CD4-positive, alpha-beta memory T cell (primary cell): ENCODE results near the gene RECQL5. TPM values are rescaled to one million over a fixed set of nuclear protein-coding genes. Genes with fewer than 3 reads are reported as not detected.
A peak's percentile ranks its signal among the peaks of the same experiment; 100 is the strongest.

ENCODE experiments used
- CTCF ChIA-PET: fragments of 350-600 bp; sonication (Branson Sonifier 250); formaldehyde crosslinking; loops from one replicate; lab custom pipeline; 2021; ENCODE audit warnings: inconsistent platforms; ENCODE audit not compliant: partially characterized antibody; lab: Charles Lee
- POLR2A ChIA-PET: fragments of 350-600 bp; sonication (Branson Sonifier 250); formaldehyde crosslinking; loops from one replicate; lab custom pipeline; 2021; ENCODE audit not compliant: partially characterized antibody; lab: Charles Lee
- DNase-seq, 5 donors: peaks; one replicate each; pipeline versions ENCODE4 v3.0.0 to v3.0.0-alpha.2; 2020 to 2022; ENCODE audit warnings: mixed read lengths in 1 of 5
- H3K27ac ChIP-seq: one replicate; pipeline ENCODE4 v1.7.0; 2013; ENCODE audit warnings: low read depth, low read length
- H3K27me3 ChIP-seq: 2 replicates; pipeline ENCODE4 v1.7.0; 2013; ENCODE audit warnings: mild to moderate bottlenecking, low read length, moderate library complexity; ENCODE audit not compliant: insufficient read depth
- H3K36me3 ChIP-seq: 2 replicates; pipeline ENCODE4 v1.7.0; 2013; ENCODE audit warnings: mild to moderate bottlenecking, low read length, moderate library complexity; ENCODE audit not compliant: insufficient read depth
- H3K4me1 ChIP-seq: 2 replicates; pipeline ENCODE4 v1.7.0; 2013; ENCODE audit warnings: mild to moderate bottlenecking, low read length, moderate library complexity; ENCODE audit not compliant: insufficient read depth
- H3K4me3 ChIP-seq, 2 donors: one replicate each; pipeline ENCODE4 v1.7.0; 2013; ENCODE audit warnings: low read length in 2 of 2, mild to moderate bottlenecking in 1 of 2
- H3K9me3 ChIP-seq, 2 donors: one replicate each; pipeline ENCODE4 v1.7.0; 2013; ENCODE audit warnings: low read length in 2 of 2, control low read depth in 1 of 2; ENCODE audit not compliant: control insufficient read depth in 1 of 2
- H3K27ac Mint-ChIP-seq, 7 donors: one replicate each; pipeline ENCODE4 v1.8.0; 2020 to 2021; ENCODE audit warnings: mixed read lengths in 7 of 7, mild to moderate bottlenecking in 6 of 7, inconsistent platforms in 3 of 7, moderate library complexity in 3 of 7
- H3K27me3 Mint-ChIP-seq, 2 donors: one replicate each; pipeline ENCODE4 v1.8.0; 2020 to 2021; ENCODE audit warnings: mixed read lengths in 2 of 2
- H3K36me3 Mint-ChIP-seq, 2 donors: one replicate each; pipeline ENCODE4 v1.8.0; 2020 to 2021; ENCODE audit warnings: mixed read lengths in 2 of 2, inconsistent platforms in 1 of 2, mild to moderate bottlenecking in 1 of 2
- H3K4me1 Mint-ChIP-seq, 4 donors: one replicate each; pipeline ENCODE4 v1.8.0; 2020 to 2021; ENCODE audit warnings: mixed read lengths in 4 of 4, mild to moderate bottlenecking in 1 of 4
- H3K4me3 Mint-ChIP-seq, 8 donors: one replicate each; pipeline ENCODE4 v1.8.0; 2020 to 2021; ENCODE audit warnings: mixed read lengths in 8 of 8, mild to moderate bottlenecking in 7 of 8, moderate library complexity in 6 of 8, inconsistent platforms in 3 of 8
- H3K9me3 Mint-ChIP-seq, 8 donors: one replicate each; pipeline ENCODE4 v1.8.0; 2020 to 2021; ENCODE audit warnings: mixed read lengths in 8 of 8, mild to moderate bottlenecking in 5 of 8, inconsistent platforms in 3 of 8, moderate library complexity in 1 of 8
- intact Hi-C: fragments of 100-400 bp; cut with micrococcal nuclease; formaldehyde crosslinking; loops from one replicate; pipeline ENCODE4 v1.15.1; 2023
- polyA plus RNA-seq, 2 donors: library from polyadenylated mRNA; unstranded; fragments of 300-500 nt; fragmentation: Illumina TruSeq; gene quantifications; one replicate each; pipeline ENCODE4 v1.2.3, GENCODE V29; 2021
- total RNA-seq, 2 experiments: library from RNA; stranded (reverse); gene quantifications; one replicate each; pipeline ENCODE4 v1.2.3, GENCODE V29; 2021

The RECQL5 gene
- total RNA-seq (10 to 100 TPM; 58.3 to 59.1 TPM), polyA plus RNA-seq (10 to 100 TPM in 1 of 2 donors, 1 to 10 TPM in 1; 6.4 to 16.7 TPM)

DNA sequence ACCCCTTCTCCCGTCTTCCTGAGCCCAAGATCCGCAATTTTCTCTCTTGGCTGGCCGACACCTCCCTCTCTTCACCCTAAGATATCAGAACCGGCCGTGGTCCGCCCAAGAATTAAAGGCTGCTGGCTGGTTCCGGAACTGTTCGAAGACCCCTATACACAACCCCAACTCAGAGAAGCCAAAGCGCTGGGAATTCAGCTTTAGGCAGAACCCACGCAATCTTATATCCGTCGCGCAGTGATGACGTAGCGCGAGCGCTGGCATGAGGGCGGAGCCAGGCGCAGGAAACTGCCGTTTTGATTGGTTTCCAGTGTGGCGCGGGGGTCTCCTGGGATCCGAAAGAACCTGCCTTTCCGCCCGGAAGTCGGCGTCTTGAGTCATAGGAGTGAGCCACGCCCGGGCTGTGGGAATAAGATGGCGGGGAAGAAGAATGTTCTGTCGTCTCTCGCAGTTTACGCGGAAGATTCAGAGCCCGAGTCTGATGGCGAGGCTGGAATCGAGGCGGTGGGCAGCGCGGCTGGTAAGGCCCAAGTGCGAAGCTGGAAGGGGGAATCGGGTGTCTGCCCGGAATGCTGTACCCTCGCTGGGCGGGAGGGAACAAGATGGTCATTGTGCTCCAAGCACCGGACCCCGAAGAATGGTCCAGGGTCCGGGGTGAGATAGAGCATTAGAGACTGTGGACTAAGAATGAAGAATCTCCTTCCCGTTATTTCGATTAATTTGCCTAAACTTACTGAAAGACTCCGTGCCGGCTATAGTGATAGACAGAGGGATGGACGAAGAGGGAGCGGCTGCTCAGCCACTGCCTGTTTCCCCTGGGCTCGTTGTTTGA lies at the start of gene RECQL5, which contains the start of gene SAP30BP:
Gene RECQL5 (minus strand): TSS at position 196 of the 832 bp plus-strand sequence. CDS start 597 bp downstream, outside the sequence.
Gene SAP30BP (plus strand): TSS at position 380 of the 832 bp plus-strand sequence. CDS start 35 bp downstream, at position 415.
- Mint-ChIP-seq H3K4me1 (peaks cover 14 to 23% (median 18%) of the 10 kb centered on the region in 4 donors), H3K4me3 (peak within 1 kb of the TSS; percentile 21 to 74 (median 54)), H3K27me3 (no peaks in the 10 kb centered on the region), H3K36me3 (peaks cover 33 to 46% of the 10 kb centered on the region in 2 donors), H3K27ac (peak within 1 kb of the TSS in 5 of 7 donors; percentile 29 to 72 (median 52)), H3K9me3 (no peaks in the 10 kb centered on the region)
- Histone ChIP-seq H3K27ac (peak within 1 kb of the TSS; percentile 95), H3K4me3 (peak within 1 kb of the TSS; percentile 72 to 85), H3K9me3 (no peaks in the 10 kb centered on the region), H3K36me3 (peaks cover 30% of the 10 kb centered on the region), H3K27me3 (no peaks in the 10 kb centered on the region), H3K4me1 (peaks cover 25% of the 10 kb centered on the region)
- intact Hi-C loops: loop anchor here (2.0 kb wide), 1 partner anchor 620 kb away; the partner anchor contains the start of genes ATP5PD and KCTD2
- peak; percentile 94 to 98 (median 96) for DNase-seq
- ChIA-PET POLR2A (interaction anchor here (0.6 to 2.4 kb wide), 30 partner anchors 10 to 930 kb away, joined by 3 to 12 read pairs (median 4); partner anchors contain the start of genes FDXR, GALK1, GGA3 and ITGB4), CTCF (interaction anchor here (1.1 to 4.0 kb wide), 7 partner anchors 8 to 210 kb away, joined by 3 to 27 read pairs (median 10); partner anchors contain the start of gene SMIM5)

DNA sequence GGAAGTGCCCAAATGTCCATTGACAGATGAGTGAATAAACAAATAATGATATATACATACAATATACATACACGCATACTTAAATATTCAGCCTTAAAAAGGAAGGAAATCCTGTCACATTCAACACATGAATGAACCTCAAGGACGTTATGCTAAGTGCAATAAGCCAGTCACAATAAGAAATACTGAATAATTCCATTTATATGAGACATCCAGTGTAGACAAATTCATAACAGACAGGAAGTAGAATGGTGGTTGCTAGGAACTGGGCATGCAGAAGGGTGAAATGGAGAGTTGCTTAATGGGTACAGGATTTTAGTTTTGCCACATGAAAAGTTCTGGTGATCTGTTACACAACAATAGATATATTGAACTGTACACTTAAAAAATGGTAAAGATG lies 45.5 kb upstream of the RECQL5 start:
- Histone ChIP-seq H3K27me3 (no peaks in the 10 kb centered on the region), H3K9me3 (no peaks in the 10 kb centered on the region), H3K36me3 (peaks cover 5% of the 10 kb centered on the region), H3K4me1 (no peaks in the 10 kb centered on the region), H3K27ac (no peak overlapping the region), H3K4me3 (no peak overlapping the region)
- Mint-ChIP-seq H3K4me1 (no peaks in the 10 kb centered on the region), H3K27me3 (peaks cover 1 to 3% of the 10 kb centered on the region in 2 donors), H3K9me3 (no peaks in the 10 kb centered on the region), H3K27ac (no peak overlapping the region), H3K36me3 (peaks cover 11 to 14% of the 10 kb centered on the region in 2 donors), H3K4me3 (no peak overlapping the region)
- CTCF ChIA-PET: no interaction called here
- no peak for DNase-seq
- POLR2A ChIA-PET: no interaction called here
- intact Hi-C loops: no loop called here

DNA sequence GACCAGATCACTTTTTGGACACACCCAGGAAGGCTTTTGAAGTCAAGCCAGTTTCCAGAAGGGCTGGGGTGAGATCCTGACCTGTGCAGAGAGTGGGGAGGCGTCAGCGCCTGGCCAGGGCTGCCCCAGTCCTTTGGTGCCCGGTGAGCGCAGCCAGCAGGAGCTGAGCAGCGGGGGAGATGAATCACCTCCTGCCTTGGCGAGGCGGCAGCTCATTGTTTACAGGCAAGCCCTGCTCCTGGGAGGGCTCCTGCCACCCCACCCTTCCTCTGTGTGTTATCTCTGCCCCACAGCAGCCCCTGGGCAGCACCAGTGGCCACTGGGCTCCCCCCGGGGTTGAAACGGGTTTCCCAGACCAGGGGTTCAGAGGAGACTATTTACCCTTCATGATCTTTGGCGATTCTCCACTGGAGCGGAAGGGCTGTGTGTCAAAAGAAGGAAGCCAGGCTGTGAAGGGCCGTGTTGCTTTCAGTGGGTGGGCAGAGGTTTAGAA lies 40.2 kb upstream of the RECQL5 start:
- Mint-ChIP-seq H3K27ac (no peak overlapping the region), H3K4me1 (no peaks in the 10 kb centered on the region), H3K27me3 (no peaks in the 10 kb centered on the region), H3K36me3 (peaks cover 39 to 53% of the 10 kb centered on the region in 2 donors), H3K9me3 (no peaks in the 10 kb centered on the region), H3K4me3 (no peak overlapping the region)
- Histone ChIP-seq H3K36me3 (peaks cover 53% of the 10 kb centered on the region), H3K4me3 (no peak overlapping the region), H3K9me3 (no peaks in the 10 kb centered on the region), H3K27ac (no peak overlapping the region), H3K4me1 (no peaks in the 10 kb centered on the region), H3K27me3 (no peaks in the 10 kb centered on the region)
- intact Hi-C loops: no loop called here
- DNase-seq: no peak
- ChIA-PET CTCF (no interaction called here), POLR2A (no interaction called here)

DNA sequence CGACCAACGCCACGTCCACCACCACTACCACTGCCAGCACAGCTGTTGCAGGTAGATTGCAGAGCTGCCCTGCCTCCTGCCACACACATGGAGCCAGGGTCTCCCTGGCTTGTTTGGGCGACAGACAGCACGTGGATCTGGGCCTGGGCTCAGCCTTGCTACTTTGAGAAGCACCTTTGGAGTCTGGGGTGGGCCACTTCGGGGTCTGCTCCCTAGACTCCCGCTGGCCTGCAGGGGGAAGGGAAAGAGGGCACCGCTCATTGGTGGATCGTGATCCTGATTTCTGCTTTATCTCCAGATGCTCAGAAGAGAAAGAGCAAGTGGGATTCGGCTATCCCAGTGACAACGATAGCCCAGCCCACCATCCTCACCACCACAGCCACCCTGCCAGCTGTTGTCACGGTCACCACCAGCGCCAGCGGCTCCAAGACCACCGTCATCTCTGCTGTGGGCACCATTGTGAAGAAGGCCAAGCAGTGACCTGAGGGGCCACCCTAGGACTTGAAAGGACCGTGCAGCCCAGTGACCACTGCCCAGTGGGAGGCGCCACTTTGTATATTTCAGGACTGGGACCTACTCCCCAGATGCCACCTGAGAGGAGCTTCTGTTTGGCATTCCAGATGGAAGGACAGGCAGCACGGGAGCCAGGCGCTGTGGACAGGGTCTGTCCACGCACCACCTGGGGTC lies 39.2 kb upstream of the RECQL5 start:
- ChIA-PET POLR2A (no interaction called here), CTCF (interaction anchor here (0.7 kb wide), 1 partner anchor 47 kb away, joined by 3 read pairs; no protein-coding TSS in a partner anchor)
- no peaks in the 10 kb centered on the region for H3K9me3 Mint-ChIP-seq
- H3K4me3 Mint-ChIP-seq: no peak overlapping the region
- intact Hi-C loops: no loop called here
- peaks cover 47 to 63% of the 10 kb centered on the region in 2 donors for H3K36me3 Mint-ChIP-seq
- Histone ChIP-seq H3K27me3 (no peaks in the 10 kb centered on the region), H3K4me1 (no peaks in the 10 kb centered on the region), H3K9me3 (no peaks in the 10 kb centered on the region), H3K27ac (no peak overlapping the region), H3K4me3 (no peak overlapping the region), H3K36me3 (peaks cover 62% of the 10 kb centered on the region)
- no peak overlapping the region for H3K27ac Mint-ChIP-seq
- H3K27me3 Mint-ChIP-seq: no peaks in the 10 kb centered on the region
- no peaks in the 10 kb centered on the region for H3K4me1 Mint-ChIP-seq
- DNase-seq: no peak

DNA sequence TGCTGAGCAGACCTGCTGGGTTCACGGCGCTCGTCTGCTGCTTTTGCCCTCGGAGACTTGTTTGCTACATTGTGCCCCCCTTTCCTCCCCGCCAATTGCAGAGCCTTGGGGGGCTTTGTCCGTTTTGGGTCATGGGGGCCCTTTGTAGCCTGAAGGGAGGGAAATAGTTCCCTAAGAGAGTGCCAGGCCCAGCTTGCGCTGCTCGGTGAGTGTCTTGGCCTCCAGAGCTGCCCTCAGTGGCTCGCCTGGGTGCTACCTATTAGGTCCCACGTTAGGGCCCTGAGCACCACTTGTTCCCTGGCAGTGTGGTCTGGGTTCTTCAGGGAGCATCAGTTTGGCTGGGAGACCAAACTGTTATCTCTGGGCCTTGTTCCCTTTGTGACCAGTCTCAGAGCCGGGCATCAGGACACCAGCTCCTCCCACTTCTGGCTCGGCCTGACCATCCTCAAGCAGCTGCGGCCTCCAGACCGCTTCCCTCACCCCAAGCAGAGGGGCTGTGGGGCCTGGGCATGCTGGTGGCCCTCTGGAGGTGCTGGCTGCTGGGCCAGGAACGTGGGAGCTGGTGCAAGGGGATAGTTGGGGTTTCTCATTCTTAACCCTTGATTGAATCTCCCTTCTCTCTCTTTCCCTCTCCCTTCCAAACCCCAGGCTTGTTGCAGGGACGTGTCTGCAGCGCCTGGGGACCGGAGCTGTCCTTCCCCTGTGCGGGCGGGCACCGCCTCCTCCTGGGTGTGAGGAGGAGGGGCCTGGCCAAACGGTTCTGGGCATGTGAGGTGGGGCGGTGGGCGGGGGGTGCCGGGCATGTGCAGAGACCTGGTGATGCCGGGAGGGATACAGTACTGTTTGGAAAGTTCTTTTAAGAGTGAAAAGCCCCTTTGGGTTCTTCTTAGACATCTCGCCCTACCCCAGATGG lies 38.3 kb upstream of the RECQL5 start:
- no peak for DNase-seq
- no peaks in the 10 kb centered on the region for H3K9me3 ChIP-seq
- H3K4me3 ChIP-seq: no peak overlapping the region
- Mint-ChIP-seq H3K27ac (no peak overlapping the region), H3K4me3 (no peak overlapping the region), H3K36me3 (peaks cover 55 to 73% of the 10 kb centered on the region in 2 donors), H3K27me3 (no peaks in the 10 kb centered on the region), H3K9me3 (no peaks in the 10 kb centered on the region), H3K4me1 (no peaks in the 10 kb centered on the region)
- intact Hi-C loops: no loop called here
- no peaks in the 10 kb centered on the region for H3K27me3 ChIP-seq
- H3K4me1 ChIP-seq: no peaks in the 10 kb centered on the region
- peaks cover 72% of the 10 kb centered on the region for H3K36me3 ChIP-seq
- CTCF ChIA-PET: interaction anchor here (0.7 kb wide), 1 partner anchor 48 kb away, joined by 3 read pairs; no protein-coding TSS in a partner anchor
- no peak overlapping the region for H3K27ac ChIP-seq
- POLR2A ChIA-PET: no interaction called here

DNA sequence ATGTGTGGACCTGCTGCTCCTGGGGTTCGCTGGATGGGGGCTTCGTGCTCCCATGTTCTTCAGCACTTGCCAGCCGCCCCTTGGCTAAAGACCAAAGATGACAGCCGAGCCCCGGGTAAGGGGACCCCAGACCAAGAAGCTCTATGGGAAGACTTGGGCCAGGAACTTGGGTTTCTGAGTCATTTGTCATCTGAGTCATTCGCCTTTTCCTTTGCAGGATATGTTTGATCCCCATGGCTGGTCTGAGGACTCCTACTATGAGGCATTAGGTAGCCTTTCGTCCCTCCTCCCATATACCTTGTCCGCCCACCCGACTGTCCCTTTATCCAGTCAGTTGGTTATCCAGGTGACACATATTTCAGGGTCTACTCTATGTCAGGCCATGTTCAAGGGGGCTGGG lies 36.6 kb upstream of the RECQL5 start:
- Histone ChIP-seq H3K4me1 (no peaks in the 10 kb centered on the region), H3K27me3 (no peaks in the 10 kb centered on the region), H3K36me3 (peaks cover 80% of the 10 kb centered on the region), H3K9me3 (no peaks in the 10 kb centered on the region), H3K4me3 (no peak overlapping the region), H3K27ac (no peak overlapping the region)
- Mint-ChIP-seq H3K4me1 (no peaks in the 10 kb centered on the region), H3K9me3 (no peaks in the 10 kb centered on the region), H3K4me3 (no peak overlapping the region), H3K27me3 (no peaks in the 10 kb centered on the region), H3K27ac (peak overlapping the region in 1 of 7 donors; percentile 16), H3K36me3 (peaks cover 59 to 84% of the 10 kb centered on the region in 2 donors)
- CTCF ChIA-PET: no interaction called here
- POLR2A ChIA-PET: no interaction called here
- DNase-seq: no peak
- intact Hi-C loops: no loop called here
